HT1080 (cell line): ENCODE results near the gene VWA7. TPM values are rescaled to one million over a fixed set of nuclear protein-coding genes. Genes with fewer than 3 reads are reported as not detected.

Experiments used
- DNase-seq: peaks from one replicate; pipeline ENCODE4 v3.0.0-alpha.2; 2015; ENCODE audit warnings: low read depth
- total RNA-seq: library from RNA; depleted of rRNA; stranded (reverse); fragments of >200 nt; shearing (Covaris generic); gene quantifications from 2 replicates; pipeline ENCODE4 v1.2.3, GENCODE V29; 2014

VWA7 gene
- total RNA-seq, 1 experiment from 2014 or later, result 0.79 TPM

DNA sequence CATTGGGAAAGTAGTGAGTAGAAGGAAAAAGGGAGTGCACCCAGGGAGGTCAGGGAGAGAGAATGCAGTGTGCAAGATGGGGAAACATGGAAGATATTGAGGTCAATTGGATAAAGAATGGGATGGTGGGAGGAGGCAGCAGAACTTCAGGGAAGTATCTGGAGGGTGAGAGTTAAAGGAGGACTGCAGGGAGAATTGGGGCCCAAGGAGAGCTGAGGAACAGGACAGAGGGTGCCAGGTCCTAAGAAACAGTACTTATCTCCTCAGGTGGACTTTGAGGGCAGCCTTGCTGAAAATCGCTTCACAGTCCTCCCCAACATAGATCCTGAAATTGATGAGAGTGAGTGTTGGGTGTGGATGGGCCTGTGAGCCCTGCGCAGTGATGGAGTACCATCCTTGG, 18.8 kb downstream of the VWA7 start:
- no peak for DNase-seq

DNA sequence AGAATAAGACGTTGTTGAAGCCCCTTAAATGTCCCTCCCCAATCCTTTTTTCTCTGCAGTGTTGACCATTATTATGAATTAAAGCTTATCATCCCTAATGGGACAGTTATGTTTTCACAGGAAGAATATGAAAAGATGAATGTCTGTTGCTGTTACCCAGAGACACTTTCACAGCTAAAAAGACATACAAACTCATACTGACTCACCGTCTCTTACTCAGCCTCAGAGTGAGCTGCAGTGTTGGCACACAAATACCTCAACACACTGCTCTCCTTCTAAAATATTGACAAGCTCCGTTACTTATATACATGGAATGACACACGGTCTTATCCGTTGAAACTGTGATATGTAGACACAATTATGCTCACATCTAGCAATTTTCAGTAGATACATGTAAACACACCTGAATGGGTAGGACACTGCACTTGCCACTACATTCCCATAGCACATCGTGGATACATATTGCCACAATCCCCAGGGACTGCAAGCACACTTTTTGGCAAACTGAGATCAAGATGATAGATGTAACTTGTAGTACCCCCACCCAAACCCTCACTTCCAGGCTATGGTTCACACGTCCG, 24.3 kb downstream of the VWA7 start:
- peak; percentile 89 for DNase-seq

DNA sequence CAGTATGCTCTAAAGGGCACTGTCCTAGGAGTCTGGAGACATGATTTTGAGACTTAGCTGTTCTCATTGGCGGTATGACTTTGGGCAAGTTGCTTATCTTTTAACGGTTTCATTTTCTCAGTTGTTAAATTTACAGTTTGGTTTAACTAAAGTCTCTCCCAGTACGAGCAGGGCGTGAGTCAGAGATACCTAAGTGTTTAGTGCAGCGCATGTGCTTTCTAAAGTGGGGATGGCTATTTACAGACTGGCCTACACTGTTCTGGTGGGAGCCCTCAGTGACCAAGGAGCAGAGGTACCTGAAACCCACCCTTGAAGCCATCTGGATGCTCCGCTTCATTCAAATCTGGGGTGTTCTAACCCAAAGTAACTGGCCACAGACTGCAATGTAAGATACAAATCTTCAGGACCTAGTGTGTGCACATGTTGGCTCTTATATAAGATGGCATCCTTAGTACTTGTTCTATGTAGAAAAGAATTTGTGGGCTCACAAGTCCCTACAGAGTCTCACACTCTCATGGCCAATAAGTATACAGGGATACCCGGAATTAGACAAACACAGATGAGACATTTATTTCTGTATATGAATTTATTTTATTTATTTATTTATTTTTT, 26.6 kb downstream of the VWA7 start:
- peak; percentile 56 for DNase-seq

DNA sequence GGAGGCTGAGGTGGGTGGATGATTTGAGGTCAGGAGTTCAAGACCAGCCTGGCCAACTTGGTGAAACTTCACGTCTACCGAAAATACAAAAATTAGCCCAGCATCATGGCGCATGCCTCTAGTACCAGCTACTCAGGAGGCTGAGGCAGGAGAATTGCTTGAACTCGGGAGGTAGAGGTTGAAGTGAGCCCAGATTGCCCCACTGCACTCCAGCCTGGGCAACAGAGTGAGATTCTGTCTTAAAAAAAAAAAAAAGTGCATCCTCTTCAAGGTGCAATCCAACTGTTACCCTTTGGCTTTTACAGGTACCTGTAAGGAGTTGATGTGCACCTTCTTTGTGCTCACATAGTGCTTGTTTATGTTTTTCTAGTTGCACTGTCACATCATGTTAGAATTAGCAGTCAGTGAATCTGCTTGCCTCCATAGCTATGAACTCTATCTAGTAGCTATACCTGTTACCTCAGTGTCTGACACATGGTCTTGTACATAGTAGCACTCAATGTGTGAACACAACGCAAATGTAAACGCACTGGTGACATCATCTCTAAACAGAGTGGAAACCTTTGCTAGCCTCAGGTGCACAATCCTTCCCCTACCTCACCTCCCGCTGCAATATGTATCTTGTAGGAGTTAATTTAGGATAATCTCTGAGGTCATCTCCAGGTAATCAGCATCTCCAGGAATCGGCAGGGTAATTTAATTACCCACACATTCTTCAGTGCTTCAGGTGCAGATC, 27.7 kb downstream of the VWA7 start:
- DNase-seq, result no peak

DNA sequence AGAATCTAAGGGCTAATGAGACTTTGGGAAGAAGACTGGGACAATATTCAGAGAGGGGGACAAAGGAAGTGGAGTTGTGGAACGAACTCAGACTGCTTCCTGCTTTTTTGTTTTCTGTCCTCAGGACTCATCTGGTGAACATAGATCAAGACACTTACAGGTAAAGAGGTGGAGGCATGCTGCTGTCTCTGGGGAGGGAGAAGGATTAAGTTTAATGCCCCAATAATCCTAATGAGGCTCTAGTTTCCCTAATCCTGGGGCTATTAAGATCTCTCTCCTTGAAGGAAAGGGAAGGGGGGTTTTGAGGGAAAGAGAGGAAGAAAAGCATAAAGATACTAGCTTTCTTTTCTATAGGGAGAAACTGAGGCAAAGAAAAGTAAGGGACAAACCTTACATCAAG, 32.7 kb downstream of the VWA7 start:
- no peak for DNase-seq

DNA sequence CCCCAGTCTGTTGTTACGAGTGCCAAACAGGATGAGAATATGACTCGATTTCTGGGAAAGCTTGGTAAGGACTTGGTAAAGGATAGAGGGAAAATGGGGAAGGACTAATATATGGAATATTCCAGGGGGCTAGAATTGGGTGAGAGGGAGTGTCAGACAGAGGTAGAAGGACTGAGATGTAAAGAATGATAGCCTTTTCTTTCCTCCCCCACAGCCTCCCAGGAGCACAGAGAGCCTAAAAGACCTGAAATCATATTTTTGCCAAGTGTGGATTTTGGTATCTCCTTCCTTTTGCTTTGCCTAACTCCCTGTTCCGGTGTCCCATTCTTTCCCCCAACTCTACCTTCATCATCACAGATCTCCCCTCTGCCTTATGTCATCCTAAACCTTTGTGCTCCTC, 34.2 kb downstream of the VWA7 start:
- no peak for DNase-seq

DNA sequence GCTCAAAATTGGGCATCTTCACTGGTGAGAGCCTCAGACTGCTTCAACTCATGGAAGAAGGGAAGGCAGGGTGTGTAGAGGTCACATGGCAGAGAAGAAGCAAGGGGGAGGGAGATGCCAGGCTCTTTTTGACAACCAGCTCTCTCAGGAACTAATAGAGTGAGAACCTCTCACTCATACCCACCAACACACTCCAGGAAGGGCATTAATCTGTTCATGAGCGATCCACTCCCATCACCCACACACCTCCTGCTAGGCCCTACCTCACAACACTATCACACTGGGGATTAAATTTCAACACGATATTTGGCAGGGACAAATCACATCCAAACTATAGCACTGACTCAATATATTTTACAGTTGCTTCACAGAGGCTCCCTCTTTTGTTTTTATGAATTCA, 35.3 kb downstream of the VWA7 start:
- no peak for DNase-seq

DNA sequence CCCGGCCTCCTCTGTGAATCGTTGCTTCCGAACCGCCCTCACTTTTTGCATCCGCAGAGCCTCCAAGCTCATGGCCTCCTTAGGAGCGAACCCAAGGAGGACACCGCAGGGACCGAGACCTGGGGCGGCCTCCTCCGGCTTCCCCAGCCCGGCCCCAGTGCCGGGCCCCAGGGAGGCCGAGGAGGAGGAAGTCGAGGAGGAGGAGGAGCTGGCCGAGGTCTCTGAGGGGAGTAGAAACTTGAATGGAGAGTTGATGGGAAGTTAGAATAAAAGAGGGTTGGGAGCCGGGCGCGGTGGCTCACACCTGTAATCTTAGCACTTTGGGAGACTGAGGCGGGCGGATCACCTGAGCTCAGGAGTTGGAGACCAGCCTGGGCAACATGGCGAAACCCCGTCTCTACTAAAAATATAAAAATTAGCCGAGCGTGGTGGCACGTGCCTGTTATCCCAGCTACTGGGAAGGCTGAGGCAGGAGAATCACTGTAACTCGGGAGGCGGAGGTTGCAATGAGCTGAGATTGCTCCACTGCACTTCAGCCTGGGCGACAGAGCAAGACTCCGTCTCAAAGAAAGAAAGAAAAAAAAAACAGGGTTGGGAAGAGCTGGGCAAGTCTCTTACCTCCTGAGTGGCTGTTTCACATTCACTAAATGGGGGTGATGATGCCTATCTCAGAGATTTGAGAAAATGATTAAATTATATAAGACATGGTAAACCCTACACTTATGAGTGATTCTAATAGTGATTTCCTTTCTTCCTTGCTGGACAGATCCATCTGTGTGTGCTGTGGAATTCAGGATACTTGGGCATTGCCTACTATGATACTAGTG, 36.5 kb downstream of the VWA7 start:
- peak; percentile 10 for DNase-seq

DNA sequence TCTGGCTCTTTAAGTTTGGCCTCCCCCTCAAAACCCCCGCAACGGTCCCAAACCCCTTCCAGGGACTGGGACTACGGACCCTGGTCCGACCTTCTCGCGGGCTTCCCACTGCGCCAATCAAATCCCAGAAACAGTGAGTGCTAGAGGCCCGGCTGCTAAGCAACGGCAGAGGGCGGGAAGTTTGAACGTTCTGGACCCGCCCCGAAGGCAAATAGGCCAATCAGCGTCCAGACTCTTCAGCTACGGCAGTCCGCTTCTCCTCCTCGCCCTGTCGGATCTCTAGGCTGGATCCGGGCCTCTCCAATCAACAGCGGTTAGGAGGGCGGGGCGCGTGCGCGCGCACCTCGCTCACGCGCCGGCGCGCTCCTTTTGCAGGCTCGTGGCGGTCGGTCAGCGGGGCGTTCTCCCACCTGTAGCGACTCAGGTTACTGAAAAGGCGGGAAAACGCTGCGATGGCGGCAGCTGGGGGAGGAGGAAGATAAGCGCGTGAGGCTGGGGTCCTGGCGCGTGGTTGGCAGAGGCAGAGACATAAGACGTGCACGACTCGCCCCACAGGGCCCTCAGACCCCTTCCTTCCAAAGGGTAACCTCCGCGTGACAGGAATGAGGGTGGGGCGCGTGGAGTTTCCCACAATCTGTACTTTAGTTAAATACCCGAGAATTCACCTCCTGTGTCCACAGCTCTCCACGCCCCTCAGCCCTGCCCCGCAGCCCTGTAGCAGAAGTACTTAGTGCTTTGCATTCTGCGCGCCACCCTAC, 37.3 kb downstream of the VWA7 start, which contains the start of gene MSH5:
TSS of gene MSH5 (plus strand) at position 367 of the 758 bp plus-strand sequence. CDS start 462 bp downstream, outside the sequence.
- peak; percentile 100 for DNase-seq

DNA sequence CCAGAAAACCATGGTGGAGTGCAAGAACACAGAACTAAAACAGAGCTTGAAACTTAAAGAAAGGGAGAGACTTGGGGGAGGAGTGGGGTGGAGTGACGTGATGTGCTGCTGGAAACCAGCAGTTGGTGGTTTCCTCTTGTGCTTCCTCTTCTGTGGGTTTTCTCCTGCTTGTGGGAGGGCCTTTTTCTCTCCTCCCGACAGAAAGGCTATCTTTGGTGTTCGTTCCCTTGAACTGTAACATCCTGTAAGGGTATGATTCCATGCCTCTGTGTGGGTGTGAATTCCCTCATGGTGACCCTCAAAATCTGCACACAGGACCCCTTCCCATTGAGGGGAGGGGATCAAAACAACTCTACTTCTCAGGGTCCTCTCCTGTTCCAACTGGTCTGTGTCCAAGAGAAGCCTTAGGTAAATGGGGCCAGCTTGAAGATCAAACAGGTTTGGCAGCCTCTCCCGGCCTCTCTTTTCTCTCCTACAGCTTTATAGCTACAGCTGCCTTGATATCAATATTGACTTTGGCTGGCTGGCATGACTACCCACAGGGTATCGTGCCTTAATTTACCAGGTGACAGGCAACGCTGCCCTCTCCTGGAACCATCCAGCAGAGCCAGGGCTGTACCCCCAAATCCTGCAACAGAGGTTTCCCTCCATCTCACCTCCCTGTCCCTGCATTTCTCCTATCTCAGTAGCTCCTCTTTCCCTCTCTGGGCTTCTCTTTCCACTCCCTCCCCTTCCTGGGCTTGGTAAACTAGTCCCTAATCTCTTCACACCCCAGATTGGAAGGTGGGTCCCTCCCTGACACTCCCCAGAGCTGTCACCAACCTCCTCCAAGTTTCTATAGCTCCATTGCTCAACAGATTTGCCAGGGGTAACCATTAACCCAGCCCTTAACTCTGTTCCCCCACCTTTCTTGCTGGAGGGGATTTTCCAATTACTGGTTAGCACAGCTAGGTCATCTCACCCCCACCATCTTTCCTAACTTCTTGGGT, 38.8 kb downstream of the VWA7 start:
- DNase-seq, result peak; percentile 94

DNA sequence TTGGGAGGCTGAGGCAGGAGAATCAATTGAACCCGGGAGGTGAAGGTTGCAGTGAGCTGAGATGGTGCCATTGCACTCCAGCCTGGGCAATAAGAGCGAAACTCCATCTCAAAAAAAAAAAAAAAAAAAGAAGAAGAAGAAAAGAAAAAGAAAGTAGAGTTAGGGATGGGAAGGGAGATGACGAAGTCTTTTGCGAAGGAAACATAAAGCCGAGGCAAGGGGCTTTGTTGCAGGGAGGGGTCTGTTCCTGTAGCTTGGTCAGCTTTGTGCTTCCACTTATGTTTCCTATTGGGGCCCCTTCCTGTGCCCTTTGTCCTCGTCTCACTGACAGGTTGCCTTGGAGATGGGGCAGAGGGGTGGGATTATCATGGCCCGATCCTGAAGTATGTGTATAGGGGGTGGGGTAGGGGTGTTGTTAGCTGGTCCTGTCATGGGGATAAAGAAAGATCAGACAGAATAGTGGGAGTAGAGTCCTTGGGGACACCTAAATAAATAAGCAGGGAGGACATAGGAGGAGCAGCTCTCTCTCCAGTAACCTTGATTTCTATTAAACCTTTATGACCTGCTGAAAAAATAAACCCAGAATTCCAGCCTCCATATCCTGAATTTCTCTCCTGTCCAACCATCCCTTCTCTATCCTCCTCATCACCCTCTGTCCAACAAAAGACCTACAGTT, 39.7 kb downstream of the VWA7 start:
- peak; percentile 42 for DNase-seq

DNA sequence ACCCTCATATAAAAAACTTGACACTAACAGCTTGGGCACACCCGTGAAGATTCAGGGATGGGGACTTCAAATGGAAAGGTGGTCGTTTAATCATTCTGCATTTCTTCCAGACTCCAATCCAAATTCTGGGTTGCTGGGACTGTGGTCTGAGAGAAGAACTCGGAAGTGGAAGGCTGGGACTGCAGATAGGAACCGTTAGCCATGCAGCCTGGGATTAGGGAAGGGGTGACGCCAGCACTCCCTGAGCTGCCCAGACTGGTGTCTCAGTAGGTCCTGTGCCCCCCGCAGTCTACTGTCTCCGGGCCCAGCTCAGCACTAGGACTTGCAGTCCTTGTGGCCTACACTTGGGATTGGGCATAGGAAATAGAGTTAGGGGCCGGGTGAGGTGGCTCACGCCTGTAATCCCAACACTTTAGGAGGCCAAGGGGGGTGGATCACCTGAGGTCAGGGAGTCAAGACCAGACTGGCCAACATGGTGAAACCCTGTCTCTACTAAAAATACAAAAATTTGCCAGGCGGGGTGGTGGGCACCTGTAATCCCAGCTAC, 40.3 kb downstream of the VWA7 start:
- DNase-seq, result no peak

DNA sequence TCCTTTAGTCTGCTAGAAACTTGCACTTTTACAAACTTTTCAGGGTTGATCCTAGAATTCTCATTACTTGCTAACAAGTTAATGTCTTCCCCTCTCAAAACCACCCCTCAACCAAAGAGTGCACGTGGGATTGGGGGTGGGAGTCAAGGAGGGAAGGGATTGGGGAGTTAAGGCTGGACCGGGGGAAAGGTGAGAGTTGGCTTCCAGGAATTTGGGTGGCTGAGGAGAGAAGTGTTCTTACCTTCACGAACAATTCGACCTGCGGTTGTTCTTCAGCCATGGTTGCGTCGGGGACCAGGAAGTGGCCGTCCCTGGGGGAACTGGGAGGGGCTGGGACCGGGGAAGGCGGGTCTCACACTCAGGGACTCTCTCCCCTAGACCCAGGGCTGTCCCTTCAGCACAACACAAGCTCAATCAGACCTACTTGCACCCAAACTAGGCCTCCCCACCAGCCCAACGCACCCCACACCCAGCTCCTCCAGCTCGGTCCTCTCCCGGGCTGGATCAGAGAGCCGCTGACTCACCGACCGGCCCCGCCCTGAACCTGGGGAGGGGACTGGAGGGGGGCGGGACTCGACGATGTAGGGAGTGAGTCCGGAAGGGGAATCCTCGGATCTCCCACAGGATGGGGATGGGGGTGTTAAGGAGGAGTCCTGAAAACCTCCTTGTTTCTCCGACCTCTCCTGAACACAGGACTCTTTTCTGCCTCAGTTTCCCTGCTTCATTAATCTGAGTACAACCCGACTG, 40.9 kb downstream of the VWA7 start, which contains the start of gene CLIC1:
TSS of gene CLIC1 (minus strand) at position 510 of the 747 bp plus-strand sequence. CDS start at position 280, 230 bp downstream.
- DNase-seq, result peak; percentile 90

DNA sequence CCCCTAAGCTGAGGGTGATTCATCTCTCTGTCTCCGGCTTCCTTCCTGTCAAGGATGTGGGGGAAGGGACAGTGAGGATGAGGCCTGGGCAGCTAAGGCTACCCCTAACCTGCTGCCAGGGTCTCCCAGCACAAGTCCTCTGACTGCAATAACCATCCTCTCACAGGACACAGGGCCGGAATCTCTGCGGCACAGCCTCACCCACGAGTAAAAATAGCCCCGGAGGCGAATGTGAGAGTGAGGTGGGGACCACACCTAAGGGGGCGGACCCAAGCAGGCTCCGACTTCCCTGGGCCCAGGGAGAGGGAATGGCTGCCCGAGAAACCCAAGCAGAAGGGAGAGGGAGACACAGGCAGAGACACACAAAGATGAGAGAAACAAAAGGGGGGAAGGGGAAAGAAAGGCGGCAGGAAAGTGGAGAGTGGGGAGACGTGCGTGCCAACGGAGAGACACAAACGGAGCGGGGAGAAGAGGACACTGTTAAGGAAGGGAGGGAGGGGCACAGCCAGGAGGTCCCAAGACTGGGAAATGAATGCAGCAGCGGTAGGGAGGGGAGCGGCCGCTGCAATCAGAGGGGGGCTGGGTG, 42.2 kb downstream of the VWA7 start:
- DNase-seq, result peak; percentile 88

DNA sequence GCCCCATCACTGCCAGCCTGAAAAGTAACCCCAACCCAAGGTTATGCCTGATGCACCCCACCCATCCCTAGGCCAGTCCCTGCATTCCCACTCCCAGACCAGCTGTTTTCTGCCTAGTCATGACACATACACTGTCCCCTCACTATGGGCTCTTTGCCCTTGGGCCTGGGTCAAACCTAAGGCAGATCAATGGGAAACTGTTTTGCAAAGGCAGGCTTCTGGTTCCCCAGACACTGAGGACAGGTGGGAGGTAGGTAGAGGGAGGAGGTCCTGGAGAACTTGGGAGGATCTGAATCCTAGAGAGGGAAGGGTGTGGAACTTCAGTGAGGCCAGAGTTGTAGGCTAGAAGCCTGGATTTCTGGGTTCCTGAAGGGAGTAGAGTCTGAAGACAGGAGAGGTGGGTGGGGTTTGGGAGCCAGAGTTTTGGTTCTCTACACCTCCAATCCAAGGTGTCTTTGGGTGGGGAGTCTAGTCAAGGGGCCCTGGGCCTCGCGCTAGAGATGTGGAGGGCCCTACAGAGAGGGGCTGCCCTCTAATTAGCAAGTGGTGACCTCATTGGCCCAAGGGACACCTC, 42.8 kb downstream of the VWA7 start:
- no peak for DNase-seq

DNA sequence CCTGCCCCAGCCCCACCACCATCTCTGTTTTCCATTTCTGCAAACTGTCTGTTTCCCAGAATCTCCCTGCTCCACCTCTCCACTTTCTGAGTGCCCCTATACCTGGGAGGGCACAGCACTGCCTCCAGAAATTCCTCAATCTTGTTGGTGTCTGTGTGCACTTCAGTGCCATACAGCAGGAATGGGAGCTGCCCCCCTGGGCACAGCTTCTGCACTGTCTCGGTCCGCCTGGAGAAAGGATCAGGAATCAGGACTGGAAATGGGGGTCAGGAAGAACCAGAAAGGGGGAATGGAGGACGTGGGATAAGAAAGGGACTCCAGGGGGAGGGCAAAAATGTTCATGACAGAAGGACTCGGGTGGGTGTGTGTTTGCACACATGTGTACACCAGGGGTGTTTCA, 43.4 kb downstream of the VWA7 start:
- no peak for DNase-seq

DNA sequence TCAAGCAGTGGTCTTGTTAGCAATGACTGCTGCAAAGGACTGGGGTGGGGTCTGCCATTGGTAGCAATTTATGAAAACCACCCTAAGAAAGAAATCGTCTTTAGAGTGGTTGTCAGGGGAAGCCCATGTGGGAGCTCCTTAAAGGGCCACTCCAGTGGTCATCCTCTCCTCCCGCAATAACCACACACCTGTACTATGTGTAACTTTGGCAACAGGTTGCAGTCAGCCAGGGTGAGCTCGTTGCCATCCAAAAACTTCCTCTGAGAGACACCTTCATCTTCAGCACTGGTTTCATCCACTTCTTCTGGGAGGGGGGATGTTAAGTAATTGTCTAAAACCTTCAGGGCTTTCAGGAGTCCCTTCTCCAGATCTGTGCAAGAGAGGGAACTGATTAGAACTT, 45.1 kb downstream of the VWA7 start:
- no peak for DNase-seq
